Panc1 (cell line): Measurements from ENCODE around the gene GTF2A2. TPM values are rescaled to one million over a fixed set of nuclear protein-coding genes. Genes with fewer than 3 reads are reported as not detected.
"Not testable (repeated sequence)": the region's sequence is repeated elsewhere in the genome, so short reads cannot be mapped to it uniquely, and the experiment has no call there.

ENCODE experiments used
- ATAC-seq: fragments of 200-7000 bp; cut with Tn5 transposase; 2 replicates; pipeline ENCODE4 v1.9.1; 2020; ENCODE audit warnings: mild to moderate bottlenecking, moderate library complexity
- BruUV-seq: library from RNA; stranded (reverse); fragments of 400-500 nt; replicated peaks from 2 replicates; lab custom pipeline; 2021; lab: Mats Ljungman, UMichigan
- CTCF ChIA-PET: fragments of 300-600 bp; sonication (Branson Sonifier 250); formaldehyde crosslinking; loops from one replicate; lab custom pipeline; 2022; ENCODE audit warnings: antibody characterized with exemption; lab: Charles Lee
- POLR2A ChIA-PET: fragments of 300-600 bp; sonication (Branson Sonifier 250); formaldehyde crosslinking; loops from one replicate; lab custom pipeline; 2022; ENCODE audit warnings: antibody characterized with exemption; lab: Charles Lee
- DNase-seq: peaks from one replicate; pipeline ENCODE4 v3.0.0-alpha.2; 2010; ENCODE audit warnings: low read depth, low spot score
- H3K27ac ChIP-seq: 2 replicates; pipeline ENCODE4 v1.5.1; 2011; ENCODE audit warnings: mild to moderate bottlenecking, low read length, inconsistent platforms
- H3K27me3 ChIP-seq: fragments of 200-500 bp; sonication (Bioruptor generic); 2 replicates; pipeline ENCODE4 v1.6.0; 2014; ENCODE audit warnings: low read length, inconsistent platforms; ENCODE audit not compliant: control insufficient read depth, insufficient read depth
- H3K36me3 ChIP-seq: fragments of 200-500 bp; sonication (Bioruptor generic); 2 replicates; pipeline ENCODE4 v1.5.1; 2014; ENCODE audit warnings: inconsistent platforms, mild to moderate bottlenecking, low read length, moderate library complexity; ENCODE audit not compliant: control insufficient read depth, insufficient read depth
- H3K4me1 ChIP-seq: 2 replicates; pipeline ENCODE4 v1.5.1; 2011; ENCODE audit warnings: inconsistent platforms, mild to moderate bottlenecking, low read length, moderate library complexity; ENCODE audit not compliant: control insufficient read depth, insufficient read depth
- H3K4me3 ChIP-seq, 2 experiments: 2 replicates each; pipeline ENCODE4 v1.5.1; 2011 to 2012; ENCODE audit warnings: low read depth in 2 of 2, low read length in 2 of 2, mild to moderate bottlenecking in 2 of 2, inconsistent platforms in 1 of 2, moderate library complexity in 1 of 2
- H3K9me3 ChIP-seq: fragments of 200-500 bp; sonication (Bioruptor generic); 2 replicates; pipeline ENCODE4 v1.5.1; 2014; ENCODE audit warnings: low read depth, mild to moderate bottlenecking, inconsistent platforms, low read length, moderate library complexity; ENCODE audit not compliant: control insufficient read depth, insufficient read depth
- CTCF ChIP-seq: fragments of 450-650 bp; IDR thresholded peaks from 2 replicates; pipeline ENCODE4 v1.5.1; 2017; ENCODE audit warnings: mild to moderate bottlenecking
- POLR2AphosphoS5 ChIP-seq: IDR thresholded peaks from 2 replicates; pipeline ENCODE4 v1.6.1; 2012; ENCODE audit warnings: mild to moderate bottlenecking, low read depth, low read length, moderate library complexity
- REST ChIP-seq, 2 experiments: IDR thresholded peaks; 2 replicates each; pipeline ENCODE4 v1.6.1; 2011 to 2012; ENCODE audit warnings: low read depth in 2 of 2, control low read depth in 1 of 2, low read length in 1 of 2, mild to moderate bottlenecking in 1 of 2, moderate library complexity in 1 of 2; ENCODE audit not compliant: insufficient read depth in 1 of 2
- SIN3A ChIP-seq: IDR thresholded peaks from 2 replicates; pipeline ENCODE4 v1.6.1; 2012; ENCODE audit warnings: low read depth, mild to moderate bottlenecking, low read length, moderate library complexity, borderline replicate concordance; ENCODE audit not compliant: insufficient read depth
- in situ Hi-C: cut with HindIII; loops from 2 replicates; pipeline ENCODE4 v1.10.0; 2016; ENCODE audit warnings: low sequenced_read_pairs, low pct_unique_long_range_greater_than_20kb
- intact Hi-C: fragments of 100-400 bp; cut with micrococcal nuclease; formaldehyde crosslinking; loops from one replicate; pipeline ENCODE4 v1.10.0; 2022; ENCODE audit not compliant: unreplicated experiment
- total RNA-seq: library from RNA; stranded (reverse); gene quantifications from one replicate; pipeline ENCODE4 v1.2.1, GENCODE V29; 2021; ENCODE audit not compliant: unreplicated experiment

Gene GTF2A2
- total RNA-seq, 1 experiment from 2014 or later: 234 TPM

- in situ Hi-C loops: no loop called here
- ChIA-PET CTCF (no interaction called here), POLR2A (no interaction called here)
- Histone ChIP-seq H3K27me3 (no peaks in the 10 kb centered on the region; the same call in 1 of the 2 replicates), H3K9me3 (no peaks in the 10 kb centered on the region), H3K4me1 (no peaks in the 10 kb centered on the region), H3K36me3 (no peaks in the 10 kb centered on the region; the same call in 1 of the 2 replicates), H3K27ac (no peak overlapping the region), H3K4me3 (no peak overlapping the region)
- intact Hi-C loops: no loop called here
- DNase-seq: no peak
- no peak for ATAC-seq
- BruUV-seq: no TSS peak
- no peak for TF ChIP-seq POLR2AphosphoS5
- no peak for TF ChIP-seq SIN3A
- TF ChIP-seq REST (IDR thresholded peaks at IDR 0.05; ENCODE audit: insufficient read depth in 1 of 2, low read depth in 2 of 2, low read length in 1 of 2): no peak
Measured at GRCh38 chr15:59699810-59700431, 42.6 kb upstream of the GTF2A2 start.

- DNase-seq, H3K4me1 ChIP-seq, intact Hi-C loops, H3K36me3 ChIP-seq, BruUV-seq, H3K4me3 ChIP-seq, H3K27me3 ChIP-seq, CTCF ChIA-PET, H3K9me3 ChIP-seq, ATAC-seq, H3K27ac ChIP-seq, in situ Hi-C loops: not testable (repeated sequence)
- POLR2A ChIA-PET: interaction anchor here (0.6 to 0.7 kb wide), 2 partner anchors 10 to 236 kb away, joined by 5 to 8 read pairs; no protein-coding TSS in a partner anchor
Measured at GRCh38 chr15:59698065-59698464, 40.8 kb upstream of the GTF2A2 start.

- ATAC-seq (no peak), DNase-seq (no peak)
- POLR2A ChIA-PET: no interaction called here
- H3K4me3 ChIP-seq: no peak overlapping the region
- intact Hi-C loops: no loop called here
- no peaks in the 10 kb centered on the region; the same call in 1 of the 2 replicates for H3K36me3 ChIP-seq
- no peak for TF ChIP-seq REST (IDR thresholded peaks at IDR 0.05; ENCODE audit: insufficient read depth in 1 of 2, low read depth in 2 of 2, low read length in 1 of 2)
- no peak for TF ChIP-seq CTCF
- TF ChIP-seq SIN3A: no peak
- no peaks in the 10 kb centered on the region; the same call in 1 of the 2 replicates for H3K27me3 ChIP-seq
- no peaks in the 10 kb centered on the region for H3K4me1 ChIP-seq
- in situ Hi-C loops: no loop called here
- no TSS peak for BruUV-seq
- H3K27ac ChIP-seq: no peak overlapping the region
- CTCF ChIA-PET: no interaction called here
- no peaks in the 10 kb centered on the region for H3K9me3 ChIP-seq
Measured at GRCh38 chr15:59696332-59696731, 39.0 kb upstream of the GTF2A2 start.
